Activated T-cell treated with anti-CD3 and anti-CD28 coated beads, Interleukin-2, amount 50 U/mL, for 24 hours (primary cell): ENCODE measurements around the gene DYNC1H1.
A peak's percentile ranks its signal among the peaks of the same experiment; 100 is the strongest.
"Not testable (repeated sequence)": the region's sequence is repeated elsewhere in the genome, so short reads cannot be mapped to it uniquely, and the experiment has no call there.

ENCODE experiments used
- DNase-seq: peaks from one replicate; pipeline ENCODE4 v3.0.0-alpha.2; 2020
- H3K27ac Mint-ChIP-seq: 2 replicates; pipeline ENCODE4 v1.8.0; 2020; ENCODE audit warnings: mild to moderate bottlenecking, mixed read lengths
- H3K27me3 Mint-ChIP-seq: 2 replicates; pipeline ENCODE4 v1.8.0; 2020; ENCODE audit warnings: mixed read lengths
- H3K36me3 Mint-ChIP-seq: 2 replicates; pipeline ENCODE4 v1.8.0; 2020; ENCODE audit warnings: low read depth, mixed read lengths
- H3K4me1 Mint-ChIP-seq: 2 replicates; pipeline ENCODE4 v1.8.0; 2020; ENCODE audit warnings: low read depth, mixed read lengths
- H3K4me3 Mint-ChIP-seq: 2 replicates; pipeline ENCODE4 v1.8.0; 2020; ENCODE audit warnings: mild to moderate bottlenecking, moderate library complexity, mixed read lengths
- H3K9me3 Mint-ChIP-seq: 2 replicates; pipeline ENCODE4 v1.8.0; 2020; ENCODE audit warnings: mixed read lengths

DYNC1H1 gene

GRCh38 chr14:101965770-101966722 lies 1.7 kb downstream of the DYNC1H1 start:
- H3K4me3 Mint-ChIP-seq = peak overlapping the region; percentile 93
- DNase-seq = peak; percentile 14
- H3K9me3 Mint-ChIP-seq = no peaks in the 10 kb centered on the region
- no peaks in the 10 kb centered on the region for H3K27me3 Mint-ChIP-seq
- peaks cover 43% of the 10 kb centered on the region for H3K36me3 Mint-ChIP-seq
- H3K4me1 Mint-ChIP-seq = peaks cover 51% of the 10 kb centered on the region
- peak overlapping the region; percentile 90 for H3K27ac Mint-ChIP-seq

- H3K4me1 Mint-ChIP-seq = peaks cover 49% of the 10 kb centered on the region
Observed at GRCh38 chr14:101966742-101967141, 2.4 kb downstream of the DYNC1H1 start.

DNA sequence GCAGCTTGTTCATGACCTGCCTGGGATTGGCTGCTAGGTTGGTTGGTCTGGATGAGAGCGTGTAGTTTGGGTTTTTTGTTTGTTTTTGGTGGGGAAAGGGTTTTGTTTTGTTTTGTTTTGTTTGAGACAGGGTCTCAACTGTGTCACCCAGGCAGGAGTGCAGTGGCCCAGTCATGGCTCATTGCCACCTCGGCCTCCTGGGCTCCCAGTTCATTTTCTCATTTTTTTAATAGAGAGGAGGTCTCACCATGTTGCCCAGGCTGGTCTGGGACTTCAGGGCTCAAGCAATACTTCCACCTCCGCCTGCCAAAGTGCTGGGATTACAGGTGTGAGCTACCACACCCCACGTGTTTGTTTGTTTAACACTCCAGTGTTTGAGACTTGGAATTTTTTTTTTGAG lies 3.8 kb downstream of the DYNC1H1 start:
- peaks cover 64% of the 10 kb centered on the region for H3K4me1 Mint-ChIP-seq
- peaks cover 48% of the 10 kb centered on the region for H3K36me3 Mint-ChIP-seq
- peak overlapping the region; percentile 75 for H3K27ac Mint-ChIP-seq
- peak; percentile 12 for DNase-seq
- no peaks in the 10 kb centered on the region for H3K9me3 Mint-ChIP-seq
- H3K27me3 Mint-ChIP-seq = no peaks in the 10 kb centered on the region
- H3K4me3 Mint-ChIP-seq = no peak overlapping the region

More at GRCh38 chr14:101966742-101967141, 2.4 kb downstream of the DYNC1H1 start:
- Mint-ChIP-seq H3K27me3 (no peaks in the 10 kb centered on the region), H3K4me3 (peak overlapping the region; percentile 93), H3K36me3 (peaks cover 43% of the 10 kb centered on the region), H3K27ac (peak overlapping the region; percentile 85), H3K9me3 (no peaks in the 10 kb centered on the region)
- no peak for DNase-seq

DNA sequence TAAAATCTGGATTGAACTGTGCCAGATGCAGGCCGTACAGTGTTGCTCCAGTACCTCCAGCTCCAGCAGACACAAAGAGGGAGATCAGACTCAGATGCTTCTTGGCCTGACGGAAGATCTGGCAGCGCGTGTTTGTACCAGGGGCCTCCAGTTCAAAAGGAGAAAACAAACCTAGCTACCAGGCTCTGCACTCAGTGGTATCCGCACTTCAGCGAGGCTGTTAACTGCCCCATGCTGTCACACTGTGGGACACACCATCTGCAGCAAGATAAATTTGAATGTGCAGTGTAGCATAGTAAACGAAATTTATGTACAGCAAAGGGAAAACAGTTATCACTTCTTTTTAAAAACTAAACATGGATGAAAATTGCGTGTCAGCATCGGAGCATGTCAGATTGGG lies 5.1 kb downstream of the DYNC1H1 start:
- peaks cover 63% of the 10 kb centered on the region for H3K4me1 Mint-ChIP-seq
- peak overlapping the region; percentile 13 for H3K27ac Mint-ChIP-seq
- no peaks in the 10 kb centered on the region for H3K27me3 Mint-ChIP-seq
- H3K9me3 Mint-ChIP-seq = no peaks in the 10 kb centered on the region
- H3K4me3 Mint-ChIP-seq = no peak overlapping the region
- H3K36me3 Mint-ChIP-seq = peaks cover 48% of the 10 kb centered on the region
- no peak for DNase-seq

GRCh38 chr14:101970830-101971400 lies 6.5 kb downstream of the DYNC1H1 start:
- no peaks in the 10 kb centered on the region for H3K27me3 Mint-ChIP-seq
- no peak for DNase-seq
- H3K36me3 Mint-ChIP-seq = peaks cover 49% of the 10 kb centered on the region
- no peak overlapping the region for H3K4me3 Mint-ChIP-seq
- H3K27ac Mint-ChIP-seq = peak overlapping the region; percentile 63
- H3K9me3 Mint-ChIP-seq = no peaks in the 10 kb centered on the region
- H3K4me1 Mint-ChIP-seq = peaks cover 59% of the 10 kb centered on the region

DNA sequence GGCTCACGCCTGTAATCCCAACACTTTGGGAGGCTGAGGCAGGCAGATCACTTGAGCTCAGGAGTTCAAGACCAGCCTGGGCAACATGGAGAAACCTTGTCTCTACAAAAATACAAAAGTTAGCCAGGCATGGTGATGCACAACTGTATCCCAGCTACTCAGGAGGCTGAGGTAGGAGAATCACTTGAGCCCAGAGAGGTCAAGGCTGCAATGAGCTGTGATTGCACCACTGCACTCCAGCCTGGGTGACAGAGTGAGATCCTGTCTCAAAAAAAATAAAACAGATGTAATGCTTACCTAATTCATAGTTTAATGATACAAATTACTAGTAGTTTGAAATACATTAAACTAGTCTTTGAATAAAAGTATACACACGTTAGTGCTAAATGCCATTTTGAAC lies 7.1 kb downstream of the DYNC1H1 start:
- H3K36me3 Mint-ChIP-seq = peaks cover 50% of the 10 kb centered on the region
- not testable (repeated sequence) for H3K9me3 Mint-ChIP-seq

DNA sequence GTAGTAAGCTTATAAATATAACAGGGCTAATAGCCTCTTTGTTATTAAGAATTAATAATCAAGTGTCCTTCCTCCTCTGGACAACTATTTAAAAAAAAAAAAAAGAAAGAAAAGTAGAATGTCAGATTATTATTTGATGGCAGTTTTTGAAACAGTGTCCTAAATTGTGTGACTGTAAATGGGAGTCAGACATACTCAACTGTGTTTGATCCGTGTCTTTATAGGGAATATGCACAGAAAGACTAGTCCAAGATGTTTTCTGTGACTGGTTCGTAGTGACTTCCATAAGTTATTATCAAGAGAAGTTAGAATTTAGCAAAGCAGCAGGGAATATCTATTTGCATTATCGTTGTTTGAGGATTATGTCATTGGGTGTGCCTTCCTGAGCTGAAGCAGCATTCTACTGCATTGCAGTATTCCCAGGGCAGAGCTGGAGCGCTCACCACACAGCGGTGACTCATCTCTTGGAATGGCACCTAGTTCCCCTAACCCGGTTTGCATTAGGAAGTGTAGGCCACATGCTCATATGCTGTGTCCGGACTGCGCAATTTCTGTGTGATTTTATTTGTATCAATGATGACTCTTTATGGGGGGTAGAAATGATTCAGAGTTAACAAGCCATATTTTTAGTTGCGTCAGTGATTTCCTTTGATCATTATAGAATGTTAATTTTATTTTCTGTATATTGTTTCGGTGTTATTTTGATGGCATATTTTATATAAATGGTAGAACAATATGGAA lies 7.9 kb downstream of the DYNC1H1 start:
- H3K27ac Mint-ChIP-seq = peak overlapping the region; percentile 30
- peaks cover 51% of the 10 kb centered on the region for H3K4me1 Mint-ChIP-seq
- H3K36me3 Mint-ChIP-seq = peaks cover 53% of the 10 kb centered on the region
- H3K4me3 Mint-ChIP-seq = no peak overlapping the region
- no peaks in the 10 kb centered on the region for H3K9me3 Mint-ChIP-seq
- no peak for DNase-seq
- H3K27me3 Mint-ChIP-seq = no peaks in the 10 kb centered on the region

More for the DNA sequence above, 7.1 kb downstream of the DYNC1H1 start:
- not testable (repeated sequence) for H3K27me3 Mint-ChIP-seq, H3K4me3 Mint-ChIP-seq, H3K27ac Mint-ChIP-seq, DNase-seq
- peaks cover 56% of the 10 kb centered on the region for H3K4me1 Mint-ChIP-seq

DNA sequence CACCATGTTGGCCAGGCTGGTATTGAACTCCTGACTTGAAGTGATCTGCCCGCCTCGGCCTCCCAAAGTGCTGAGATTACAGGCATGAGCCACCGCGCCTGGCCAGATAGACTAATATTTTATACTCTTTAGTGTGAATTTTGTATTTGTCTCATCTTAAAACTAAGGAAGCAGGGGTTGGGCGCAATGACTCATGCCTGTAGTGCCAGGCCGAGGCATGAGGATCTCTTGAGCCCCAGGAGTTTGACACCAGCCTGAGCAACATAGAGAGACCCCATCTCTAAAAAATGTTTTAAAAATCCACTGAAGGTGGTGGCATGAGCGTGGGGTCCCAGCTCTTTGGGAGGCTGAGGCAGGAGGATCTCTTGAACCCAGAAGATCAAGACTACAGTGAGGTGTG lies 9.0 kb downstream of the DYNC1H1 start:
- Mint-ChIP-seq H3K4me3 (no peak overlapping the region), H3K4me1 (peaks cover 42% of the 10 kb centered on the region), H3K27ac (no peak overlapping the region), H3K36me3 (peaks cover 55% of the 10 kb centered on the region), H3K27me3 (no peaks in the 10 kb centered on the region), H3K9me3 (no peaks in the 10 kb centered on the region)
- DNase-seq = no peak

DNA sequence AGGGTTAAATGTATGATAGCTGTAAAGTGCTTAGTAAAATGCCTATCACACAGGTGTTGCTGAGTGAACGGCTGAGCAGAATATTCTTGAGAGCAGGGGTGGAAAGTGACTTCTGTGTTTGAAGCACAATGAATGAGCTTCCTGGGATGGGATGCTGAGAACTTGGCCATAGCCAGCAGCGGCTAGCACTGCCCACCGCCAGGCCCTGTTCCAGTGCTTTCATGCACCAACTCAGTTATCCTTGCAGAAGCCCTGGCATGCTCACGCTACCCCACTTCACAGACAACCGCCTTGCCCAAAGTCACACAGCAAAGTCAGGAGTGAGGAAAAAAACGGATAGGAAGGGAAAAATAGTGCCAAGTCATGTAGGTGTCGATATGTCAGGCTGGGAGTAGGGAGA lies 10.9 kb downstream of the DYNC1H1 start:
- no peaks in the 10 kb centered on the region for H3K9me3 Mint-ChIP-seq
- H3K27ac Mint-ChIP-seq = peak overlapping the region; percentile 75
- H3K36me3 Mint-ChIP-seq = peaks cover 58% of the 10 kb centered on the region
- H3K4me1 Mint-ChIP-seq = peaks cover 32% of the 10 kb centered on the region
- no peaks in the 10 kb centered on the region for H3K27me3 Mint-ChIP-seq
- no peak overlapping the region for H3K4me3 Mint-ChIP-seq
- no peak for DNase-seq

GRCh38 chr14:101977311-101978071 lies 13.1 kb downstream of the DYNC1H1 start:
- Mint-ChIP-seq H3K9me3 (no peaks in the 10 kb centered on the region), H3K27ac (peak overlapping the region; percentile 55), H3K4me1 (peaks cover 23% of the 10 kb centered on the region), H3K36me3 (peaks cover 68% of the 10 kb centered on the region), H3K27me3 (no peaks in the 10 kb centered on the region), H3K4me3 (no peak overlapping the region)
- DNase-seq = no peak

DNA sequence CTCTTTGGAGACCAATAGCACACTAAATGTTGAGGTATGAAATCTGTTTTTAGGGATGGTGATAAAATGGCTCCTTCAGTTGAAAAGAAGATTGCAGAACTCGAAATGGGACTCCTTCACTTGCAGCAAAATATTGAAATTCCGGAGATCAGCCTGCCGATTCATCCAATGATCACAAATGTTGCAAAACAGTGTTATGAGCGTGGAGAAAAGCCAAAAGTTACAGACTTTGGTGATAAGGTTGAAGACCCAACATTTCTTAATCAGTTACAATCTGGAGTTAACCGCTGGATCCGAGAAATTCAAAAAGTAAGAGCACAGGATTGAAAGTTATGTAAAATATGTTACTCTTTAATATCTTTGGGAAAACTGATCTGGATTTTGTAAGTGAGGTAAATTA lies 15.3 kb downstream of the DYNC1H1 start:
- no peak for DNase-seq
- Mint-ChIP-seq H3K4me3 (no peak overlapping the region), H3K36me3 (peaks cover 83% of the 10 kb centered on the region), H3K4me1 (peaks cover 11% of the 10 kb centered on the region), H3K9me3 (no peaks in the 10 kb centered on the region), H3K27ac (peak overlapping the region; percentile 50), H3K27me3 (no peaks in the 10 kb centered on the region)

- peak overlapping the region; percentile 70 for H3K27ac Mint-ChIP-seq
- H3K27me3 Mint-ChIP-seq = no peaks in the 10 kb centered on the region
- peaks cover 82% of the 10 kb centered on the region for H3K36me3 Mint-ChIP-seq
- peaks cover 11% of the 10 kb centered on the region for H3K4me1 Mint-ChIP-seq
- no peak for DNase-seq
- H3K4me3 Mint-ChIP-seq = no peak overlapping the region
- H3K9me3 Mint-ChIP-seq = no peaks in the 10 kb centered on the region
Observed at GRCh38 chr14:101980251-101980650, 15.9 kb downstream of the DYNC1H1 start.

GRCh38 chr14:101980700-101981099 lies 16.3 kb downstream of the DYNC1H1 start:
- peak overlapping the region; percentile 70 for H3K27ac Mint-ChIP-seq
- H3K4me3 Mint-ChIP-seq = no peak overlapping the region
- no peak for DNase-seq
- no peaks in the 10 kb centered on the region for H3K27me3 Mint-ChIP-seq
- H3K9me3 Mint-ChIP-seq = no peaks in the 10 kb centered on the region
- peaks cover 11% of the 10 kb centered on the region for H3K4me1 Mint-ChIP-seq
- peaks cover 83% of the 10 kb centered on the region for H3K36me3 Mint-ChIP-seq

- DNase-seq = no peak
- Mint-ChIP-seq H3K4me3 (no peak overlapping the region), H3K36me3 (peaks cover 89% of the 10 kb centered on the region), H3K9me3 (no peaks in the 10 kb centered on the region), H3K4me1 (peaks cover 9% of the 10 kb centered on the region), H3K27ac (peak overlapping the region; percentile 14), H3K27me3 (no peaks in the 10 kb centered on the region)
Observed at GRCh38 chr14:101982621-101983020, 18.2 kb downstream of the DYNC1H1 start.
